CD4-positive, alpha-beta T cell treated with Interleukin-2 at 100 ng/mL for 4 hours (primary cell): ENCODE data around the gene PACSIN2.
"Not testable (repeated sequence)": the region's sequence is repeated elsewhere in the genome, so short reads cannot be mapped to it uniquely, and the experiment has no call there.

Experiments
- DNase-seq: peaks from one replicate; pipeline ENCODE4 v3.0.0-alpha.2; 2020; ENCODE audit warnings: low spot score

Gene PACSIN2

DNA sequence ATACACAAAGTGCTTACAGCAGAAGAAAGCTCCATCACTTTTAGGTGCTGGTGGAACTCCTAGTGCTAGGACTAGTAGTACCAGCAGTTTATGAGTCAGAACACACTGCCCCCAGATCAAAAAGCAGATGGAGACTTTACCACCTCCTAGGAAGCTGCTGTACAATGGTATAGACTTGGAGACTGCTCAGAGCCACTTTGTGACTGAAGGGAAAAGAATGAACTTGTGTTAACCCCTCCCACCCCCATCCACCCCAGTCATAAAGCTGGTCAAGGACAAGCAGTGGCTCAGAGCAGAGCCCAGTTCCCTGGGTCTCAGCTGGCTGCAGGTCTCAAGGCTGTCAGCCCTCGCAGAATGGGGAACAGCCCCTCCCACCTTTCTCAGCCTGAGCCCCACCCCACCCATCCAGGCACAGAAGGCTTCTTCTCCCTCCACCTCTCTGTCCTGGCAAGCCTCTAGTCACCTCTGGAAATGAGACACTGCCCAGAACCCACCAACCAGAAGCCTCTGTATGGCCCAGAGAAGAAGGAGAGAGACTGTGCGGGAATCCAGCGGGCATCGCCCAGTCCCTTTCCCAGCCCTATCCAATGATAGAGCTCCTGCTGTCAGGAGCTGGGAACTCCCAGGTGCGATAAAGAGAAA, 23.8 kb downstream of the PACSIN2 start:
- no peak for DNase-seq

DNA sequence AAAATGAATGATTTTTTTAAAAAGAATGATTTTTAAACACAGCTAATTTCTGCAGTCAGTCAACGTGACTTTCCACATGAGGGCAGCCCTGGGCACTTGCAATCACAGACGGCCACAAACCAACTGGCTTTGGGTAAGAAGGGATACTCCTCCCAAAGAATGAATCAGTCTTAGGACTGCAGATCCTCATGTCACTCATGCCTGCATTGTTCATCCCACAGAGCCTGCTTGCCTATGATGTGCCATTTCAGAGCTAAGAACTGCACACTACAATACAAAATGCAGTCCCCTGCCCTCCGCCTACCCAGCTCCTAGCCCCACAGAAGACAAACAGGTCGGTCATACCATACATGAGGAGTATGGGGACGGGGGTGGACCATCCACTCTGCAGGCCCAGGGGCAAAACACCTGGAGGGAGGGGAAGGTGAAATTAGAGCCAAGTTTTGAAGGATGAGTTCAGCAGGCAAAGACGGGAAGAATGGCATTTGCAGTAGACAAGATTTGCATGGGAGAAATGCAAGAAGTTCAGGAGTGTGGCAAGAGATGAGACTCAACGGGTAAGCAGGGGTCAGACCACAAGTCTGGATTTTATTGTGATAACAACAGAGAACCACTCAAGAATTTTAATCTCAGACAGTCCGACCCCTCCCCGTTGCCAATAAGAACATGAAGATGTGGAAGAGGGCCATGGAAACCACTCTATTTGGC, 24.7 kb downstream of the PACSIN2 start:
- no peak for DNase-seq

GRCh38 chr22:42986115-42986514, 28.8 kb downstream of the PACSIN2 start:
- DNase-seq, result no peak

GRCh38 chr22:42985531-42985905, 29.4 kb downstream of the PACSIN2 start:
- DNase-seq, result no peak

DNA sequence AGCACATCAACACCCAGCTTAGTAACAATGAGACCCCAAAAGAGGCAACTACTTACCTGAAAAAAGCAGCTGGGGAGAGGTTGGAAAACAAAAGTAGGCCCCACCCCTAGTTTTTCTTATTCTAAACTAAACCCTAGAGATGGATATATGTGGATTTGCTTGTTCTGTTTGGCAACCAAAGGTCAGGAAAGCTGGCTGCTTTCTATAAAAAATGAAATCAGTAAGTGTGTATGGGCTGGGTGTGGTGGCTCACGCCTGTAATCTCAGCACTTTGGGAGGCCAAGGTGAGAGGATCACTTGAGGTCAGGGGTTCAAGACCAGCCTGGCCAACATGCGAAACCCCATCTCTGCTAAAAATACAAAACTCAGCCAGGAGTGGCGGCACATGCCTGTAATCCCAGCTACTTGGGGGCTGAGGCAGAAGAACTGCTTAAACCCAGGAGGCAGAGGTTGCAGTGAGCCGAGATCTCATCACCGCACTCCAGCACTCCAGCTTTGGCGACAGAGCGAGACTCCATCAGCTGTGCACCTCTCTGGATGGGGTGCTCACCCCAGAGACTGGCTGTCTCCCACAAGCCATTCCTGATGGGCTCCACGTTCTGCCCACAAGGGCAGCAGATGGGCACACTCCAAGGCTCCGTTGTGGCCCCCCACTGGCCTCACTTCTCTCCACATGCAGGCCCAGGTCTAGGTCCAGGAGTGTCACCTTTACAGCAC, 30.0 kb downstream of the PACSIN2 start:
- no peak for DNase-seq

GRCh38 chr22:42984397-42984796, 30.6 kb downstream of the PACSIN2 start:
- DNase-seq, result no peak

GRCh38 chr22:42983470-42983869, 31.5 kb downstream of the PACSIN2 start:
- no peak for DNase-seq

GRCh38 chr22:42979606-42980005, 35.3 kb downstream of the PACSIN2 start:
- no peak for DNase-seq

DNA sequence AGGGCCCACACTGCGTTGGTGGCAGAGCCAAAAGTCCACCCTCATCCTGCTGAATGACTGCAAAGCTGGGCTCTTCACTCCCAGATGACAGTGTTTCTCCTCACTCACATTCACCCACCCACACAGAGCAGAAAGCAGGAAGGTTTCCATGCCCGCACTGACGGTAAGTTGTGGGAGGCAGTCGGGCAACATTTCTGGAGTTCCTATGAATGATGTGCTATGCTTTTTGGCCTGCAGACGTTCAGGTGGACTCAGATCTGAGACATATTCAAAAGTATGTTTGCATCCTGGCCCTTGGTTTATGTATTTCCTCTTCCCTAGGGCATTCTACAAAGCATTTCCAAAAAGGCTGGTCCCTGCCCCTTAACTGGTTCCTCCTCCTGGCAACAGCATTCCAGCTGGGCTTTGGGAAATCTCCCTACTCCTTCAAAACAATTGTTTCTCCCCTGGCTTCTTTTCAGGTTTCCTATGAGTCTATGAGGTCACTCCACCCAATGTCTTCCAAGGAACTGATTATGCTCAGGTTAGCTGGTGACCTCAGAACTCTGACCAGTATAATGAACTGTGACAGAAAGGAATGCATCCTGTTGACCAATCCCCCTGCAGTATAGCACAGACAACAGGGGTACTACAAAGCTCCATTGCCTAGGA, 36.4 kb downstream of the PACSIN2 start:
- DNase-seq, result no peak

GRCh38 chr22:42977569-42977968, 37.4 kb downstream of the PACSIN2 start:
- DNase-seq, result no peak

- DNase-seq, result no peak
These were observed 38.6 kb downstream of the PACSIN2 start for GRCh38 chr22:42976217-42976933.

GRCh38 chr22:42974223-42974622, 40.7 kb downstream of the PACSIN2 start:
- DNase-seq, result no peak

GRCh38 chr22:42973536-42973881, 41.4 kb downstream of the PACSIN2 start:
- DNase-seq, result no peak

DNA sequence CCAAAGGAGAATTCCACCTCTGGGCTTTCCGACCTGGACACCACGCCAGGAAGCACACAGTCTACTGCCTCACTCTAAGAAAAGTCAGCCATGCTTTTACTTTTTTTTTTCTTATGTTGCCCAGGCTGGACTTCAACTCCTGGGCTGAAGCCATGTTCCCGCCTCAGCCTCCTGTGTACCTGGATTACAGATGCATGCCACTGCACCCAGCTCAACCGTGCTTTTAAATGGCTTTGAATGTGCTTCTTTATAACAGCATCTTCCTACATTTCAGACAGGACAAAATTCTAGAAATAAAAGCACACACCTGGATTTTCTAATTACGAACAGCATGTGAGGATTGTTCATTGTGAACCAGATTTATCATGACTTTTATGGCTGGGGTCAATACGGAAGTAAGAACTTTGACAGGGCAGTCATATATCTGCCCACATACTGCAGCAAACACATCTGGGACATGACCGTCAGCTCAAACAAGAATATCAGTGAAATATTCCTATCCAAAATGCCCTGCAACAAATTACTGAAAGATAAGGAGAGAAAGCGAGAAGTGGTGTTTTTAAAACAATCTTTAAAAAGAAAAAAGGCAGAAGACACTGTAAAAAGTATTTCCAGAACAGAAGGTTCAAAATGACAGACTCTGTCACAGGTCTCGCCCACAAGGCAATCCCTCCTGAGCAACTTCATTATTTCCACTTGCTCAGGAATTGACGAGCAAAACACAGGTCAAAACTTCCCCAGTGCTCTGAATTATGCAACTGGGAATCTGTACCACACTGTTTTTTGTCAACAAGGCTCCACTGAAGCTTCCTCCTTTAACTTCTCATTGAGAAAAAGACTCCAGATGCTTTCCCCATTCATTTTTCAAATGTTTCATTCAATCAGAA, 42.1 kb downstream of the PACSIN2 start:
- no peak for DNase-seq

GRCh38 chr22:42971473-42971860, 43.5 kb downstream of the PACSIN2 start:
- not testable (repeated sequence) for DNase-seq

GRCh38 chr22:42970029-42970428, 44.9 kb downstream of the PACSIN2 start:
- no peak for DNase-seq

DNA sequence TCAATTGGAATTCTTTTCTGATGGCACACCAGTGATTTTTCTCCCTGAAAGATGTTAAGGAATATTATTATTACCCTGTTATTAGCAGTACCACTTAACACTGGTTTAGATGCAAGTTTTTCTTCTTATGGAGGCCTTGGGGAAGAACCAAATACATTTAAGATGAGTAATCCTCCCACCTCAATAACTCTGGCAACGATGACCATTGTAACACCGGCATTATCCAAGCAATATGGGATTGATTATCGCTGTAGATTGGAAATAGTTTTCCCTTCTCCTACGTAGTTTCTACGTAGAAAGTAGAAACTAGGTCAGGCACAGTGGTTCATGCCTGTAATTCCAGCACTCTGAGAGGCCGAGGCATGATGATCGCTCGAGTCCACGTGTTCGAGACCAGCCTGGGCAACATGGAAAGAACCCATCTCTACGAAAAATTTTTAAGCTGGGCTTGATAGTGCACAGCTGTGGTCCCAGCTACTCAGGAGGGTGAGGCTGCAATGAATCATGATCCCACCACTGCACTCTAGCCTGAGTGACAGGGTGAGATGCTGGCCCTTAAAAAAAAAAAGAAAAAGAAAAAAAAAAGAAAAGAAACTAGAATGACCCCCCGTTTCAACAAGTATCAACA, 45.5 kb downstream of the PACSIN2 start:
- no peak for DNase-seq

GRCh38 chr22:42967933-42968332, 47.0 kb downstream of the PACSIN2 start:
- DNase-seq, result no peak

DNA sequence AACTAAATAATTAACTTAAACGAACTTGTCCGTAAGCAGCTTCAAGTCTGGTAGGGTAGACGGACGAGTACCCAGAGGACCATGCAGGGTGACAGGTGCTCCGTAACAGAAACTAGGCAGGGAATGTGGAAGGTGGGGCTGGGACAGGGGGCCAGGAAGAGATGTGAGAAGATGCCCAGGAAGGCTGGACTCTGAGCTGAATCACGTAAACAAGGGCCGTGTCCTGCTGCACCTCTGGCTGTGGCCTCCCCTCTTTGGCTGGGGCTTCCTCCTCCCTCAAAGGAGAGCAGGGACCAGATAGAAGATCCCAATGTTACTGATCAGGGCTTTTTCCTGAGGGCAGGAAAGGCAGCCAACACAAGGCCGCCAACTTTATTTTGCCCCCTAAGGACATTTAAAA, 47.9 kb downstream of the PACSIN2 start:
- no peak for DNase-seq

DNA sequence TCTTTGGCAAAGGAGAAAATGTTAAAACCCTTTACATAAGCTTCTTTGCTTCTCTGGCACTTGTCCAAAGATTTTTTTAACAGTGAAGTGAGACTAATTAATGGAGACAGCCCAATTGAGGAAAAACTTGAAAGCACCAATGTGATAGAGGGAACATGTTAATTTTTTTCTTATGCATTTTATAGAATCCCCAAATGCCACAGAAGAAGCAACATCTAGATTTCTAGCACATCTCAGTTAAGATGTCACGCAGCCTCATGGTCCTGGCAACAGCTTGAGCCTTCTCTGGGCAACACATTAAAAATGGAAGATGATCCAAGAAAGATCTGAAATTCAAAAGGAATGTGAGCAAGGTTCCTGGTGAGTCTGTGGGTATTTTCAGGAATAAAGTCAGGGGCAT, 48.5 kb downstream of the PACSIN2 start:
- DNase-seq, result no peak
